ENCODE data around the gene CTSA.

The CTSA gene

GRCh38 chr20:45867136-45867818 lies 23.9 kb upstream of the CTSA start:
- TF ChIP-seq CTCF (IDR thresholded peaks at IDR 0.05; ENCODE audit: low read depth, low read length, poor library complexity, severe bottlenecking) (no peak), EZH2phosphoT487 (IDR thresholded peaks at IDR 0.05; ENCODE audit: borderline replicate concordance, low read length) (no peak)
- Histone ChIP-seq H3K36me3 (ENCODE audit: control insufficient read depth, low read length) (no peaks in the 10 kb centered on the region), H3K4me3 (ENCODE audit: low read length) (no peak overlapping the region), H4K20me1 (ENCODE audit: control insufficient read depth, insufficient read depth, low read depth, low read length) (no peaks in the 10 kb centered on the region), H3F3A (ENCODE audit: control insufficient read depth, insufficient read depth) (no peaks in the 10 kb centered on the region), H3K27ac (ENCODE audit: low read depth, low read length) (no peak overlapping the region), H3K4me2 (ENCODE audit: low read length) (no peak overlapping the region), H3K9me2 (replicated peaks; ENCODE audit: control insufficient read depth, low read length) (no peaks in the 10 kb centered on the region), H3K79me2 (ENCODE audit: control insufficient read depth, low read length) (no peaks in the 10 kb centered on the region), H3K4me1 (ENCODE audit: control insufficient read depth, low read length) (no peaks in the 10 kb centered on the region), H3K9me3 (ENCODE audit: control insufficient read depth, insufficient read depth, low read length) (no peaks in the 10 kb centered on the region), H3K27me3 (ENCODE audit: control insufficient read depth, low read length) (no peaks in the 10 kb centered on the region)

GRCh38 chr20:45867819-45868176 lies 23.3 kb upstream of the CTSA start:
- Histone ChIP-seq H3K36me3 (ENCODE audit: control insufficient read depth, low read length) (no peaks in the 10 kb centered on the region), H3K4me2 (ENCODE audit: low read length) (no peak overlapping the region), H3K4me1 (ENCODE audit: control insufficient read depth, low read length) (no peaks in the 10 kb centered on the region), H4K20me1 (ENCODE audit: control insufficient read depth, insufficient read depth, low read depth, low read length) (no peaks in the 10 kb centered on the region), H3K4me3 (ENCODE audit: low read length) (no peak overlapping the region), H3K9me3 (ENCODE audit: control insufficient read depth, insufficient read depth, low read length) (no peaks in the 10 kb centered on the region), H3K9me2 (replicated peaks; ENCODE audit: control insufficient read depth, low read length) (no peaks in the 10 kb centered on the region), H3K27me3 (ENCODE audit: control insufficient read depth, low read length) (no peaks in the 10 kb centered on the region), H3K27ac (ENCODE audit: low read depth, low read length) (no peak overlapping the region), H3F3A (ENCODE audit: control insufficient read depth, insufficient read depth) (no peaks in the 10 kb centered on the region), H3K79me2 (ENCODE audit: control insufficient read depth, low read length) (no peaks in the 10 kb centered on the region)
- TF ChIP-seq EZH2phosphoT487 (IDR thresholded peaks at IDR 0.05; ENCODE audit: borderline replicate concordance, low read length) (no peak), CTCF (IDR thresholded peaks at IDR 0.05; ENCODE audit: low read depth, low read length, poor library complexity, severe bottlenecking) (no peak)

GRCh38 chr20:45872626-45873025 lies 18.5 kb upstream of the CTSA start:
- TF ChIP-seq CTCF (IDR thresholded peaks at IDR 0.05; ENCODE audit: low read depth, low read length, poor library complexity, severe bottlenecking), result no peak
- TF ChIP-seq EZH2phosphoT487 (IDR thresholded peaks at IDR 0.05; ENCODE audit: borderline replicate concordance, low read length), result no peak
- Histone ChIP-seq H3K27ac (ENCODE audit: low read depth, low read length) (no peak overlapping the region), H4K20me1 (ENCODE audit: control insufficient read depth, insufficient read depth, low read depth, low read length) (no peaks in the 10 kb centered on the region), H3F3A (ENCODE audit: control insufficient read depth, insufficient read depth) (no peaks in the 10 kb centered on the region), H3K36me3 (ENCODE audit: control insufficient read depth, low read length) (peaks cover 3% of the 10 kb centered on the region; the same call in 1 of the 2 replicates), H3K4me2 (ENCODE audit: low read length) (no peak overlapping the region), H3K9me2 (replicated peaks; ENCODE audit: control insufficient read depth, low read length) (no peaks in the 10 kb centered on the region), H3K27me3 (ENCODE audit: control insufficient read depth, low read length) (no peaks in the 10 kb centered on the region), H3K79me2 (ENCODE audit: control insufficient read depth, low read length) (no peaks in the 10 kb centered on the region), H3K4me3 (ENCODE audit: low read length) (no peak overlapping the region), H3K4me1 (ENCODE audit: control insufficient read depth, low read length) (no peaks in the 10 kb centered on the region), H3K9me3 (ENCODE audit: control insufficient read depth, insufficient read depth, low read length) (no peaks in the 10 kb centered on the region)
